Glutamatergic neuron (in vitro differentiated cells): ENCODE measurements around the gene UTP4. TPM values are rescaled to one million over a fixed set of nuclear protein-coding genes. Genes with fewer than 3 reads are reported as not detected.
"Not testable (repeated sequence)": the region's sequence is repeated elsewhere in the genome, so short reads cannot be mapped to it uniquely, and the experiment has no call there.

Experiments used
- DNase-seq: peaks from one replicate; pipeline ENCODE4 v3.0.0; 2022
- H3K27ac Mint-ChIP-seq: one replicate; pipeline ENCODE4 v1.8.0; 2020; ENCODE audit warnings: mild to moderate bottlenecking, mixed read lengths, inconsistent platforms; ENCODE audit not compliant: unreplicated experiment
- H3K27me3 Mint-ChIP-seq: one replicate; pipeline ENCODE4 v1.8.0; 2020; ENCODE audit warnings: mild to moderate bottlenecking, moderate library complexity, mixed read lengths, inconsistent platforms; ENCODE audit not compliant: unreplicated experiment
- H3K36me3 Mint-ChIP-seq: one replicate; pipeline ENCODE4 v1.8.0; 2020; ENCODE audit warnings: mild to moderate bottlenecking, mixed read lengths, inconsistent platforms; ENCODE audit not compliant: unreplicated experiment
- H3K4me1 Mint-ChIP-seq: one replicate; pipeline ENCODE4 v1.8.0; 2020; ENCODE audit warnings: mild to moderate bottlenecking, low read depth, mixed read lengths, inconsistent platforms; ENCODE audit not compliant: unreplicated experiment
- H3K4me3 Mint-ChIP-seq: one replicate; pipeline ENCODE4 v1.8.0; 2020; ENCODE audit warnings: mild to moderate bottlenecking, mixed read lengths, inconsistent platforms; ENCODE audit not compliant: unreplicated experiment
- H3K9me3 Mint-ChIP-seq: one replicate; pipeline ENCODE4 v1.8.0; 2020; ENCODE audit warnings: mild to moderate bottlenecking, moderate library complexity, mixed read lengths, inconsistent platforms; ENCODE audit not compliant: unreplicated experiment
- CTCF ChIP-seq: fragments of 200-600 bp; sonication (generic); IDR thresholded peaks from one replicate; pipeline ENCODE4 v1.5.0; 2021; ENCODE audit not compliant: partially characterized antibody, unreplicated experiment
- total RNA-seq: library from RNA; stranded (reverse); fragmentation: NEBNext Ultra II Directional; extraction: Animal tissue kit (Norgen Biotek cat#: 25700); gene quantifications from one replicate; pipeline ENCODE4 v1.2.1, GENCODE V29; 2021; ENCODE audit not compliant: unreplicated experiment

The UTP4 gene
- total RNA-seq, 1 donor from 2014 or later: 70.7 TPM

- peak overlapping the region; percentile 91 for H3K4me3 Mint-ChIP-seq
Observed at GRCh38 chr16:69130461-69130860, 2.0 kb upstream of the UTP4 start.

GRCh38 chr16:69131167-69131838 is 1.1 kb upstream of the UTP4 start:
- peaks cover 5% of the 10 kb centered on the region for H3K9me3 Mint-ChIP-seq
- peaks cover 18% of the 10 kb centered on the region for H3K4me1 Mint-ChIP-seq
- H3K4me3 Mint-ChIP-seq: peak overlapping the region; percentile 91
- peak overlapping the region; percentile 90 for H3K27ac Mint-ChIP-seq
- no peak for DNase-seq
- TF ChIP-seq CTCF: no peak
- H3K36me3 Mint-ChIP-seq: no peaks in the 10 kb centered on the region
- peaks cover 6% of the 10 kb centered on the region for H3K27me3 Mint-ChIP-seq

More at GRCh38 chr16:69130461-69130860, 2.0 kb upstream of the UTP4 start:
- Mint-ChIP-seq H3K4me1 (peaks cover 18% of the 10 kb centered on the region), H3K36me3 (no peaks in the 10 kb centered on the region), H3K27ac (peak overlapping the region; percentile 4), H3K9me3 (peaks cover 5% of the 10 kb centered on the region), H3K27me3 (peaks cover 6% of the 10 kb centered on the region)
- TF ChIP-seq CTCF: no peak
- no peak for DNase-seq

GRCh38 chr16:69131839-69132423 is 518 bp upstream of the UTP4 start:
- Mint-ChIP-seq H3K4me1 (peaks cover 18% of the 10 kb centered on the region), H3K27me3 (peaks cover 6% of the 10 kb centered on the region), H3K36me3 (no peaks in the 10 kb centered on the region), H3K9me3 (peaks cover 5% of the 10 kb centered on the region), H3K4me3 (peak overlapping the region; percentile 91), H3K27ac (peak overlapping the region; percentile 90)
- TF ChIP-seq CTCF: no peak
- DNase-seq: peak; percentile 92

- no peak for DNase-seq
- H3K9me3 Mint-ChIP-seq: peaks cover 5% of the 10 kb centered on the region
- H3K4me3 Mint-ChIP-seq: peak overlapping the region; percentile 95
- H3K4me1 Mint-ChIP-seq: peaks cover 21% of the 10 kb centered on the region
- no peaks in the 10 kb centered on the region for H3K36me3 Mint-ChIP-seq
- peaks cover 6% of the 10 kb centered on the region for H3K27me3 Mint-ChIP-seq
- no peak for TF ChIP-seq CTCF
- H3K27ac Mint-ChIP-seq: peak overlapping the region; percentile 67
Observed at GRCh38 chr16:69133373-69133954, 1.0 kb downstream of the UTP4 start.

GRCh38 chr16:69138608-69139007 is 6.2 kb downstream of the UTP4 start:
- no peak for DNase-seq
- Mint-ChIP-seq H3K27me3 (peaks cover 2% of the 10 kb centered on the region), H3K27ac (peak overlapping the region; percentile 49), H3K9me3 (peaks cover 6% of the 10 kb centered on the region), H3K4me3 (no peak overlapping the region), H3K4me1 (peaks cover 39% of the 10 kb centered on the region), H3K36me3 (peaks cover 4% of the 10 kb centered on the region)
- TF ChIP-seq CTCF: no peak

GRCh38 chr16:69139464-69139863 is 7.0 kb downstream of the UTP4 start:
- not testable (repeated sequence) for DNase-seq, H3K4me3 Mint-ChIP-seq, H3K27me3 Mint-ChIP-seq, H3K9me3 Mint-ChIP-seq, H3K36me3 Mint-ChIP-seq
- Mint-ChIP-seq H3K27ac (peak overlapping the region; percentile 99), H3K4me1 (peaks cover 36% of the 10 kb centered on the region)
